Measurements from ENCODE around the gene STX18. TPM values are rescaled to one million over a fixed set of nuclear protein-coding genes. Genes with fewer than 3 reads are reported as not detected.

The STX18 gene
- total RNA-seq, 1 donor from 2014 or later, result 24.0 TPM

DNA sequence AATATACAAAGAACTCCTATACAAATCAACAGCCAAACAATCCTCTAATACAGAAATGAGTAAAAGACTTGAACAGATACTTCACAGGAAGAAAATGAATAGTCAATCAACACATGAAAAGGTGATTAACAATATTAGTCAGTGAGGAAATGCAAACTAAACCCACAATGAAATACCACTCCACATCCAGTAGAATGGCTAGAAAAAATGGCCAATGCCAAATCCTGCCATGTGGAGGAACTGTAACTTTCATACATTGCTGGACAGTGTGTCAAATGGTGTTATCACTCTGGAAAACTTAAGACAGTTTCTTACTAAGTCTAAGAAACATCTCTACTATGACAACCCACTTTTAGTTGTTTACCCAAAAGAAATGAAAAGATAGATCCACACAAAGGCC, 95.4 kb downstream of the STX18 start:
- no peaks in the 10 kb centered on the region for H3K9me3 Mint-ChIP-seq (ENCODE audit: unreplicated experiment)
- H3K4me1 Mint-ChIP-seq (ENCODE audit: unreplicated experiment), result no peaks in the 10 kb centered on the region
- TF ChIP-seq, protein P1, sequence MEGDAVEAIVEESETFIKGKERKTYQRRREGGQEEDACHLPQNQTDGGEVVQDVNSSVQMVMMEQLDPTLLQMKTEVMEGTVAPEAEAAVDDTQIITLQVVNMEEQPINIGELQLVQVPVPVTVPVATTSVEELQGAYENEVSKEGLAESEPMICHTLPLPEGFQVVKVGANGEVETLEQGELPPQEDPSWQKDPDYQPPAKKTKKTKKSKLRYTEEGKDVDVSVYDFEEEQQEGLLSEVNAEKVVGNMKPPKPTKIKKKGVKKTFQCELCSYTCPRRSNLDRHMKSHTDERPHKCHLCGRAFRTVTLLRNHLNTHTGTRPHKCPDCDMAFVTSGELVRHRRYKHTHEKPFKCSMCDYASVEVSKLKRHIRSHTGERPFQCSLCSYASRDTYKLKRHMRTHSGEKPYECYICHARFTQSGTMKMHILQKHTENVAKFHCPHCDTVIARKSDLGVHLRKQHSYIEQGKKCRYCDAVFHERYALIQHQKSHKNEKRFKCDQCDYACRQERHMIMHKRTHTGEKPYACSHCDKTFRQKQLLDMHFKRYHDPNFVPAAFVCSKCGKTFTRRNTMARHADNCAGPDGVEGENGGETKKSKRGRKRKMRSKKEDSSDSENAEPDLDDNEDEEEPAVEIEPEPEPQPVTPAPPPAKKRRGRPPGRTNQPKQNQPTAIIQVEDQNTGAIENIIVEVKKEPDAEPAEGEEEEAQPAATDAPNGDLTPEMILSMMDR (IDR thresholded peaks at IDR 0.05; ENCODE audit: unreplicated experiment), result no peak
- no peak overlapping the region for H3K4me3 Mint-ChIP-seq (ENCODE audit: unreplicated experiment)
- DNase-seq (ENCODE audit: low spot score), result no peak
- H3K27ac Mint-ChIP-seq (ENCODE audit: unreplicated experiment), result no peak overlapping the region
- no peaks in the 10 kb centered on the region for H3K36me3 Mint-ChIP-seq (ENCODE audit: low read depth, unreplicated experiment)
- peaks cover 4% of the 10 kb centered on the region for H3K27me3 Mint-ChIP-seq (ENCODE audit: unreplicated experiment)

DNA sequence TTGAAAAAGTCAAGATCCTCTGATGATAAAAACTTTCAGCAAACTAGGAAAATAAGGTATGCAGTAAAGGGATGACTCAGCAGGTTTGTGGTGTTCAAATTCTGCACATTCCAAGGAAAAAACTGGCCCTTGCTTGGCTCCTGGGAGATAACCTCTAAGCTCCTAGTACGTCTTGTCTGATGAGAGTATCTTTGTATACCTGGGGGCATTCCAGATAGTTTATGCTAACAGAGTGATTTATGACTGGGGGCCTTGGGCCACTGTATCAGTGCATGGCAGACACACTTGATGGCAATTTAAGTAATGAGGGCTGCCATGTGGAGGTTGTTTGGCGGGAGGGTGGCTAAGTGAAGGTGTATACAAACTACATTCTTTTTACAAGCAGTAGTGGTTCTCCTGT, 98.0 kb downstream of the STX18 start:
- Mint-ChIP-seq H3K4me1 (ENCODE audit: unreplicated experiment) (no peaks in the 10 kb centered on the region), H3K4me3 (ENCODE audit: unreplicated experiment) (no peak overlapping the region), H3K27ac (ENCODE audit: unreplicated experiment) (no peak overlapping the region), H3K9me3 (ENCODE audit: unreplicated experiment) (no peaks in the 10 kb centered on the region), H3K27me3 (ENCODE audit: unreplicated experiment) (no peaks in the 10 kb centered on the region), H3K36me3 (ENCODE audit: low read depth, unreplicated experiment) (no peaks in the 10 kb centered on the region)
- TF ChIP-seq, protein P1 (IDR thresholded peaks at IDR 0.05; ENCODE audit: unreplicated experiment), result no peak
- no peak for DNase-seq (ENCODE audit: low spot score)

DNA sequence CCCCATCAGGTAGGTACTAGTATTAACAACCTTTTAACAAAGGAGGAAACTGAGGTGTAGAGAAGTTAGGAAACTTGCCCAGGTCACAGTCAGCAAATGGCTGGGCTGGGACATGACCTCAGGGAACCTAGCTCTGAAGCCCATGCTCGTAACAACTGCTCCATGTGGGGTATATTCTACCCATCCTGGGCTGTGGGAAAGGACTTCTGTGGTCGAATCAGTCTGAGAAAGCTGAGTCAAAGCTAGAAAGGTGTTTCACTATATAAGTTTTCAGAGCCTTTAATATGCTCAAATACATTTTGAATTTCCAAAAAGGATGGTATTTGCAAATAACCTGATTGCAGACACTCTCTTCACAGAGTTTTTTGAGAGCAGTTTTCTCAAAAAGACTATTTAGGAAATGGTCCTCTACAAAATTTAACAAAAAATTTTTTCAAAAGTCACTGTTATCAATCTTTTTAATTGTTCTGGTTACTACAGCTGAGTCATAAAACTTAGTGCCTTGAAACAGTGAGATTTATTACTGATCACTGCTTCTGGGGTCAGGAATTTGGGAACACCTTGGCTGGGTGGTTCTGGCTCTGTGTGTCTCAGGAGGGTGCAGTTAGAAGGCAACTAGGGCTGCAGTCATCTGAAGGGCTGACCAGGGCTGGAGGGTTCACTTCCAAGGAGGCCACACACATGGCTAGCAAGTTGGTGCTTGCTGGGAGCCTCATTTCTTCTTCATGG, 101.4 kb downstream of the STX18 start:
- H3K27me3 Mint-ChIP-seq (ENCODE audit: unreplicated experiment), result peaks cover 1% of the 10 kb centered on the region
- peaks cover 3% of the 10 kb centered on the region for H3K4me1 Mint-ChIP-seq (ENCODE audit: unreplicated experiment)
- no peak overlapping the region for H3K27ac Mint-ChIP-seq (ENCODE audit: unreplicated experiment)
- TF ChIP-seq, protein P1 (IDR thresholded peaks at IDR 0.05; ENCODE audit: unreplicated experiment), result no peak
- H3K4me3 Mint-ChIP-seq (ENCODE audit: unreplicated experiment), result no peak overlapping the region
- no peaks in the 10 kb centered on the region for H3K36me3 Mint-ChIP-seq (ENCODE audit: low read depth, unreplicated experiment)
- no peaks in the 10 kb centered on the region for H3K9me3 Mint-ChIP-seq (ENCODE audit: unreplicated experiment)
- DNase-seq (ENCODE audit: low spot score), result no peak

DNA sequence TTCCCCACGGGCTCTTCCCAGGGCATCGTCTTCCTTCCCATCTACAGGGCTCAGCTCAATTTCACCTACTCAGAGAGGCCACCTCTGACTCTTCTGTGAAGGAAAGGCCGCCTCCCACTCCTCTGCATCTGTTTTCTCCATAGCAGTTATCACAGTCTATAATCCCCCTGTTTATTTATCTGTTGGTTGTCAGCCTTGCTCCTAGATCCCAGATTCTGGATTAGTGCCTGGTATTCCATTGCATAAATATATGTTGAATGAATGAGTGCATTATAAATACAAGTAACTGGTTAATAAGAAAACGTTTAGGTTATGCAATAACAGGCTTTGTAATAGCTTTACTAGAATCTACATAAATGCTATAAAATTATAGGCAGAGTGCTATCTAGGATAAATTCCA, 102.1 kb downstream of the STX18 start:
- no peak for DNase-seq (ENCODE audit: low spot score)
- Mint-ChIP-seq H3K9me3 (ENCODE audit: unreplicated experiment) (no peaks in the 10 kb centered on the region), H3K36me3 (ENCODE audit: low read depth, unreplicated experiment) (no peaks in the 10 kb centered on the region), H3K4me1 (ENCODE audit: unreplicated experiment) (peaks cover 4% of the 10 kb centered on the region), H3K27me3 (ENCODE audit: unreplicated experiment) (peaks cover 1% of the 10 kb centered on the region), H3K27ac (ENCODE audit: unreplicated experiment) (no peak overlapping the region), H3K4me3 (ENCODE audit: unreplicated experiment) (no peak overlapping the region)
- TF ChIP-seq, protein P1 (IDR thresholded peaks at IDR 0.05; ENCODE audit: unreplicated experiment), result no peak

DNA sequence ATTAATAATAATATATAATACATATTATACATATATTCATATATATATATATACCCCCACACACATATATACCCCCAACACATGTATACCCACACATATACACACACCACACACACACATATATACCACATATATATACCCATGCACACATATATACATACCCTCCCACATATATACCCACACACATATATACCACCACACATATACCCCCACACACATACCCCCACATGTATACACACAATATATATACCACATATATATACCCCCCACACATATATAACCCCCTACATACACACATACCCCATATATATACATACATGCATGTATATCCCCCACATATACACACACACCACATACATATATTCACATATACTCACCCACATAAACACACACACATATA, 103.0 kb downstream of the STX18 start:
- Mint-ChIP-seq H3K4me1 (ENCODE audit: unreplicated experiment) (peaks cover 4% of the 10 kb centered on the region), H3K9me3 (ENCODE audit: unreplicated experiment) (no peaks in the 10 kb centered on the region), H3K27ac (ENCODE audit: unreplicated experiment) (no peak overlapping the region), H3K4me3 (ENCODE audit: unreplicated experiment) (no peak overlapping the region), H3K27me3 (ENCODE audit: unreplicated experiment) (peaks cover 1% of the 10 kb centered on the region), H3K36me3 (ENCODE audit: low read depth, unreplicated experiment) (no peaks in the 10 kb centered on the region)
- TF ChIP-seq, protein P1 (IDR thresholded peaks at IDR 0.05; ENCODE audit: unreplicated experiment), result no peak
- DNase-seq (ENCODE audit: low spot score), result no peak

Data from endothelial cell (in vitro differentiated cells).